Tibial nerve (tissue), 4 donors: ENCODE data around the gene IL6ST.

Experiments
- EP300 ChIP-seq, 2 donors: sonication (generic); formaldehyde crosslinking; IDR thresholded peaks; one replicate each; pipeline ENCODE4 v1.6.1; 2017; ENCODE audit warnings: antibody characterized with exemption in 2 of 2, mild to moderate bottlenecking in 1 of 2
- POLR2A ChIP-seq, 2 donors: fragments of 450-650 bp; IDR thresholded peaks; one replicate each; pipeline ENCODE4 v1.6.1; 2017; ENCODE audit warnings: antibody characterized with exemption in 2 of 2, mild to moderate bottlenecking in 2 of 2, moderate library complexity in 2 of 2
- TF ChIP-seq, protein P1 (sequence below), 5 experiments: fragments of 200-600 bp in 3 of 5; fragments of 450-650 bp in 2 of 5; sonication (generic) in 3 of 5; IDR thresholded peaks; one replicate each; pipeline ENCODE4 v1.5.1; 2016 to 2019; ENCODE audit warnings: antibody characterized with exemption in 5 of 5, mild to moderate bottlenecking in 3 of 5, moderate library complexity in 2 of 5

DNA sequence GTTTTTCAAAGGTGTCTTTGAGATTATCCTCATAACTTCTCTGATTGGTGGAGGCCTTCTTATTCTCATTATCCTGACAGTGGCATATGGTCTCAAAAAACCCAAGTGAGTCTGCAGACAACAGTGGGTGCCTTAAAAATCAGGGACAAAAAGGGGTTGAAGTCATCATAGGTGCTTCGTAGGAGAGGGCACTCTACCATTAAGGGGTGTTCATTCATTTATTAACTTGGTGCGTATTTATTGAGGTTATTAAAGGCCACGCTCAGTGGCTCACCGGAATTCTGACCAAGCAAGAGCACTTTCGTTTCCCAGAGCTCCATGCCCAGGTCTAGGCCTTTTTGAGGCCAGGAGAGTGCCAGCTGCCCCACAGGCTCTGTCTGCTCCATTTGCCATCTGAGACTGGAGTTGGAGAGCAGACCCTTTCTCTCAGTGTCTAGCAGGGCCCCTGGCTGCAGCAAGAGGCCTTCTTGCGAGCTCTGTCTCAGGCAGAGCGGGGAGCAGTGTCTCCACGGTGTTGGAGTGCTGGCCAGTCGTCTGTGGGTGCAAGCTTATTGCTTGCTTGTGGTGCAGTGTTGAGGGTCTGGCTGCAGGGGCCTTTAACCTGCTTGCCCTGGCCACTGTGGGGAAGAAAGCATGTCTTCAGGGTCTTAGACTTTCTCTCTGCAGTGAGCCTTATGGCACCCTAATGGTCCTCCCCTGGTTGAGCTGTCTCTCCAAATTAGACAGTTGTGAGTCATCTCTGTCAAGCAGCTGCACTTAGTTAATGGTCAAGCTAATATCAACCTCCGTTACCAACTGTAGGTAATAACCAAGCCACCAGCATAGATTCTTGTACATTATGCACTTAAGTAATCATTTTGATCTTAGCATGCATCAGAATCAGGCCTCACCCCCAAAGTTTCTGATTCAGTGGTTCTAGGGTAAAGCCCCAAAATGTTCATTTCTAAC lies 81.0 kb downstream of the IL6ST start:
- TF ChIP-seq, protein P1, sequence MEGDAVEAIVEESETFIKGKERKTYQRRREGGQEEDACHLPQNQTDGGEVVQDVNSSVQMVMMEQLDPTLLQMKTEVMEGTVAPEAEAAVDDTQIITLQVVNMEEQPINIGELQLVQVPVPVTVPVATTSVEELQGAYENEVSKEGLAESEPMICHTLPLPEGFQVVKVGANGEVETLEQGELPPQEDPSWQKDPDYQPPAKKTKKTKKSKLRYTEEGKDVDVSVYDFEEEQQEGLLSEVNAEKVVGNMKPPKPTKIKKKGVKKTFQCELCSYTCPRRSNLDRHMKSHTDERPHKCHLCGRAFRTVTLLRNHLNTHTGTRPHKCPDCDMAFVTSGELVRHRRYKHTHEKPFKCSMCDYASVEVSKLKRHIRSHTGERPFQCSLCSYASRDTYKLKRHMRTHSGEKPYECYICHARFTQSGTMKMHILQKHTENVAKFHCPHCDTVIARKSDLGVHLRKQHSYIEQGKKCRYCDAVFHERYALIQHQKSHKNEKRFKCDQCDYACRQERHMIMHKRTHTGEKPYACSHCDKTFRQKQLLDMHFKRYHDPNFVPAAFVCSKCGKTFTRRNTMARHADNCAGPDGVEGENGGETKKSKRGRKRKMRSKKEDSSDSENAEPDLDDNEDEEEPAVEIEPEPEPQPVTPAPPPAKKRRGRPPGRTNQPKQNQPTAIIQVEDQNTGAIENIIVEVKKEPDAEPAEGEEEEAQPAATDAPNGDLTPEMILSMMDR (IDR thresholded peaks at IDR 0.05): no peak
- TF ChIP-seq EP300 (IDR thresholded peaks at IDR 0.05) (no peak), POLR2A (IDR thresholded peaks at IDR 0.05) (no peak)
